Astrocyte (in vitro differentiated cells and primary cell): Measurements from ENCODE around the gene RNU2-1.
"Not testable (repeated sequence)": the region's sequence is repeated elsewhere in the genome, so short reads cannot be mapped to it uniquely, and the experiment has no call there.

Experiments
- CTCF ChIP-seq: IDR thresholded peaks from 2 replicates; pipeline ENCODE4 v1.5.1; 2011; ENCODE audit warnings: low read depth, mild to moderate bottlenecking, inconsistent platforms, low read length, moderate library complexity; ENCODE audit not compliant: insufficient read depth
- EZH2 ChIP-seq: IDR thresholded peaks from 2 replicates; pipeline ENCODE4 v1.6.1; 2012; ENCODE audit warnings: mild to moderate bottlenecking, low read length, inconsistent platforms; ENCODE audit not compliant: insufficient read depth

GRCh38 chr17:43231205-43232020, 2.4 kb downstream of the RNU2-1 start:
- TF ChIP-seq EZH2, CTCF: not testable (repeated sequence)
